HL-60 (cell line): ENCODE data around the gene GLYATL1B.
"Not testable (repeated sequence)": the region's sequence is repeated elsewhere in the genome, so short reads cannot be mapped to it uniquely, and the experiment has no call there.

Experiments
- DNase-seq, 2 experiments: peaks; one replicate each; pipeline ENCODE4 v3.0.0-alpha.2; 2010 to 2020; ENCODE audit warnings: low read depth in 1 of 2, low spot score in 1 of 2
- H3K27ac ChIP-seq: fragments of 250-450 bp; sonication (Bioruptor Pico); replicated peaks from 2 replicates; pipeline ENCODE4 v1.5.1; 2020; ENCODE audit warnings: mild to moderate bottlenecking, moderate library complexity
- H3K27me3 ChIP-seq: fragments of 250-450 bp; sonication (Bioruptor Pico); 2 replicates; pipeline ENCODE4 v1.5.1; 2021; ENCODE audit warnings: mild to moderate bottlenecking, moderate library complexity; ENCODE audit not compliant: insufficient read depth, poor library complexity, severe bottlenecking
- H3K4me3 ChIP-seq: replicated peaks from 2 replicates; pipeline ENCODE4 v1.5.1; 2011; ENCODE audit warnings: mild to moderate bottlenecking, control low read depth, low read length; ENCODE audit not compliant: insufficient read depth
- GABPA ChIP-seq: IDR thresholded peaks from 2 replicates; pipeline ENCODE4 v1.6.1; 2012; ENCODE audit warnings: low read depth
- POLR2AphosphoS5 ChIP-seq: IDR thresholded peaks from 2 replicates; pipeline ENCODE4 v1.6.1; 2012; ENCODE audit warnings: low read depth
- SPI1 ChIP-seq: IDR thresholded peaks from 2 replicates; pipeline ENCODE4 v1.6.1; 2012; ENCODE audit warnings: low read depth, mild to moderate bottlenecking, borderline replicate concordance
- TF ChIP-seq, protein P1 (sequence below): IDR thresholded peaks from one replicate; pipeline ENCODE4 v1.5.1; 2011; ENCODE audit warnings: low read length, control low read depth, inconsistent platforms; ENCODE audit not compliant: insufficient read depth
- TF ChIP-seq, protein P2 (sequence below): IDR thresholded peaks from 2 replicates; pipeline ENCODE4 v1.6.1; 2012; ENCODE audit warnings: low read depth; ENCODE audit not compliant: insufficient replicate concordance

GLYATL1B gene

DNA sequence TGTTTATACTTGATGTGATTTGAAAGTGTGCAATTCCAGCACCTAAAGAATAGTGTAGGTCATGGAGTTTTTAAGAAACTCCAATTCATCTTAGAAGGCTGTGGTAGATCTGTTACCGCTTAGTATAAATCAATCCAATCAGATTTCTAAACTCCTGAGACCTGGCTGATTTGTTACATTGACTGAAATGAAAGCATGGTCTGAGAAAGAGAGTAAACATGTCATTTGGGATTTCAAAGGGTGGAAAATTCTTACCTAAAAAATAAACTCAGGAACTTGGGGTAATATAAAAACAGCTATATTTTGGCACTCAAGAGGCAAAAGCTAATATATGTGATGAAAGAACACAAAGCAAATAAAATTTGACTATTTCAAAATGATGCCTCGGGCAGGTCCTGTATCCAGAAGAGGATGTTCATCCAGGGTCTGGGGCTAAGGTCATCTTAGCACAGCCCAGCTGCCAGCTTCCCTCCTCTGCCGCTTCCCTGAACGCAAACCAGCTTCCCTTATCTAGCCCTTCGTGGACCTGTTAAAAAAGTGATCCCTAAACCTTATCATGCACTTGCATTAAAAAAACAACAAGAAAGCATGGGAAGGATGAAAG, 10.0 kb downstream of the GLYATL1B start:
- H3K27me3 ChIP-seq, H3K27ac ChIP-seq, H3K4me3 ChIP-seq, DNase-seq: not testable (repeated sequence)

DNA sequence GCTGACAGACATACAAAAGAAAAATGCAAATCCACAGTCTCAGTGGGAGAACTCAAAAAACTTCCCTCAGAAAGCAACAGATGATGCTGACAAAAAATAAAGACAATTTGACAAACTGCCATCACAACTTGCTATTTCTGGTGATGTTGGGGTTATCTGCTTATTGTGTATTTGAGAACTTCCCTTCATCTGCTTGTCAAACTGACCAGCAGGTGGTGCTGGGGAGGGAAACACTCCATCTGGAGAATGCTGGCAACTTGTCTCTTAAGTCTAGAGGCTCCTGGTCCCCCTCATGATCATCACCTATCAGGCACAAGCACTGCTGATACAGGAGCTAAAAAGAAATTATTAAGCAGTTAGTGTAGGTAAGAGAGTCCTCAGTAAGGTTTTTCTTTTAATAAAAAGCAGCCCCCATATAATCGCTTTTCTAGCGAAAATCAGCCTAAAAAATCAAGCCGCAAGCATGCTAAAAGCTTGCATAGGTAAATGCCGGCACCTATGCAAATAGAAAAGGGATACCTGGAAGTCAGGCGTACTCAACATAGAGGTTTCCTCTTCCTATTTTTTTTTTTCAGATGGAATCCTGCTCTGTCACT, 11.1 kb downstream of the GLYATL1B start:
- H3K4me3 ChIP-seq, result no peak overlapping the region
- TF ChIP-seq POLR2AphosphoS5, result no peak
- TF ChIP-seq, protein P1, sequence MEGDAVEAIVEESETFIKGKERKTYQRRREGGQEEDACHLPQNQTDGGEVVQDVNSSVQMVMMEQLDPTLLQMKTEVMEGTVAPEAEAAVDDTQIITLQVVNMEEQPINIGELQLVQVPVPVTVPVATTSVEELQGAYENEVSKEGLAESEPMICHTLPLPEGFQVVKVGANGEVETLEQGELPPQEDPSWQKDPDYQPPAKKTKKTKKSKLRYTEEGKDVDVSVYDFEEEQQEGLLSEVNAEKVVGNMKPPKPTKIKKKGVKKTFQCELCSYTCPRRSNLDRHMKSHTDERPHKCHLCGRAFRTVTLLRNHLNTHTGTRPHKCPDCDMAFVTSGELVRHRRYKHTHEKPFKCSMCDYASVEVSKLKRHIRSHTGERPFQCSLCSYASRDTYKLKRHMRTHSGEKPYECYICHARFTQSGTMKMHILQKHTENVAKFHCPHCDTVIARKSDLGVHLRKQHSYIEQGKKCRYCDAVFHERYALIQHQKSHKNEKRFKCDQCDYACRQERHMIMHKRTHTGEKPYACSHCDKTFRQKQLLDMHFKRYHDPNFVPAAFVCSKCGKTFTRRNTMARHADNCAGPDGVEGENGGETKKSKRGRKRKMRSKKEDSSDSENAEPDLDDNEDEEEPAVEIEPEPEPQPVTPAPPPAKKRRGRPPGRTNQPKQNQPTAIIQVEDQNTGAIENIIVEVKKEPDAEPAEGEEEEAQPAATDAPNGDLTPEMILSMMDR, result peak; percentile 52
- DNase-seq, result peak in 1 of 2 experiments; percentile 53
- H3K27ac ChIP-seq, result no peak overlapping the region
- no peaks in the 10 kb centered on the region for H3K27me3 ChIP-seq

DNA sequence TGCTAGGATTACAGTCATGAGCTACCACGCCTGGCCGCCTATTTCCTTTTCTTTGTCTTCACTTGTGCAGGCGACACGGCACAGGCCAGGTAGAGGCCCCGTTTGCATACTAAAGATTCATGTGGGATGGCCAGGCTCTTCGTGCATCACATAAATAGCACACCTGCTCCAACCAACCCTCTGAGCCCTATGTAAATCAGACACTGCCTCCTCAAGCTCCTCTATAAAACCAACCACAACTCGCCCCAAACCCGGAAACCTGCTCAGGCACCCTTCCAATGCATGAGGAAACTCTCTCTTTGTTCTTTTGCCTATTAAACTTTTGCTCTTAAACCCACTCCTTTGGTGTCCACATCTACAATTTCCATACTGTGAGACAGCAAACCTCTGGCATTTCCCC, 11.8 kb downstream of the GLYATL1B start:
- H3K4me3 ChIP-seq, H3K27ac ChIP-seq, DNase-seq, H3K27me3 ChIP-seq: not testable (repeated sequence)

DNA sequence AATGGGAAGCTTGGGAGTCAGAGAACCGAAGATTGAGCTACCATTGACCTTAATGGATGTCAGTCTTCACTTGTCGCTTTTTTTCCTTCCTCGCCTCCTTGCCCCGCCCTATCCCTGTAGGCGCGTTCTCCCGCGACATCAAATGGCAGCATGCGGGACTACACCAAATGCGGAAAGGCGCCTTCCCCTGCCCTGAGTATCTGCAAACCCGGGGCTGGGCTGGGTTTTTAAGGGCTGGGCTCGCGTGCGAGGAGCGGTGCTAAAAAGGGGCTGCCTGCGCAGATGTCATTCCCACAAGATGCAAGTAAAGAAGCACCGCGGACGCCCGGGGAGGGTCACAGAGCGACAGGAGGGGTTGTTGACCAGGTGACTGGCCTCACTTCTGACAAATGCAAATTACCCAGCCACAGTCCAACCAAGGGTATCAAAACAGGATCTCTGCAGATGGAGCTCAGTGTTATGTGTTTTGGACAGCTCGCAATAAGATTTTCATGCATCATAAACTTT, 16.2 kb downstream of the GLYATL1B start:
- no peak for TF ChIP-seq GABPA
- TF ChIP-seq, protein P1, result no peak
- TF ChIP-seq, protein P2, sequence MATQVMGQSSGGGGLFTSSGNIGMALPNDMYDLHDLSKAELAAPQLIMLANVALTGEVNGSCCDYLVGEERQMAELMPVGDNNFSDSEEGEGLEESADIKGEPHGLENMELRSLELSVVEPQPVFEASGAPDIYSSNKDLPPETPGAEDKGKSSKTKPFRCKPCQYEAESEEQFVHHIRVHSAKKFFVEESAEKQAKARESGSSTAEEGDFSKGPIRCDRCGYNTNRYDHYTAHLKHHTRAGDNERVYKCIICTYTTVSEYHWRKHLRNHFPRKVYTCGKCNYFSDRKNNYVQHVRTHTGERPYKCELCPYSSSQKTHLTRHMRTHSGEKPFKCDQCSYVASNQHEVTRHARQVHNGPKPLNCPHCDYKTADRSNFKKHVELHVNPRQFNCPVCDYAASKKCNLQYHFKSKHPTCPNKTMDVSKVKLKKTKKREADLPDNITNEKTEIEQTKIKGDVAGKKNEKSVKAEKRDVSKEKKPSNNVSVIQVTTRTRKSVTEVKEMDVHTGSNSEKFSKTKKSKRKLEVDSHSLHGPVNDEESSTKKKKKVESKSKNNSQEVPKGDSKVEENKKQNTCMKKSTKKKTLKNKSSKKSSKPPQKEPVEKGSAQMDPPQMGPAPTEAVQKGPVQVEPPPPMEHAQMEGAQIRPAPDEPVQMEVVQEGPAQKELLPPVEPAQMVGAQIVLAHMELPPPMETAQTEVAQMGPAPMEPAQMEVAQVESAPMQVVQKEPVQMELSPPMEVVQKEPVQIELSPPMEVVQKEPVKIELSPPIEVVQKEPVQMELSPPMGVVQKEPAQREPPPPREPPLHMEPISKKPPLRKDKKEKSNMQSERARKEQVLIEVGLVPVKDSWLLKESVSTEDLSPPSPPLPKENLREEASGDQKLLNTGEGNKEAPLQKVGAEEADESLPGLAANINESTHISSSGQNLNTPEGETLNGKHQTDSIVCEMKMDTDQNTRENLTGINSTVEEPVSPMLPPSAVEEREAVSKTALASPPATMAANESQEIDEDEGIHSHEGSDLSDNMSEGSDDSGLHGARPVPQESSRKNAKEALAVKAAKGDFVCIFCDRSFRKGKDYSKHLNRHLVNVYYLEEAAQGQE, result no peak
- TF ChIP-seq POLR2AphosphoS5, result no peak
- TF ChIP-seq SPI1, result no peak
- Histone ChIP-seq H3K4me3 (peak overlapping the region; percentile 26; the same call in 1 of the 2 replicates), H3K27ac (no peak overlapping the region), H3K27me3 (peaks cover 18% of the 10 kb centered on the region)
- DNase-seq, result peak in 1 of 2 experiments; percentile 50

DNA sequence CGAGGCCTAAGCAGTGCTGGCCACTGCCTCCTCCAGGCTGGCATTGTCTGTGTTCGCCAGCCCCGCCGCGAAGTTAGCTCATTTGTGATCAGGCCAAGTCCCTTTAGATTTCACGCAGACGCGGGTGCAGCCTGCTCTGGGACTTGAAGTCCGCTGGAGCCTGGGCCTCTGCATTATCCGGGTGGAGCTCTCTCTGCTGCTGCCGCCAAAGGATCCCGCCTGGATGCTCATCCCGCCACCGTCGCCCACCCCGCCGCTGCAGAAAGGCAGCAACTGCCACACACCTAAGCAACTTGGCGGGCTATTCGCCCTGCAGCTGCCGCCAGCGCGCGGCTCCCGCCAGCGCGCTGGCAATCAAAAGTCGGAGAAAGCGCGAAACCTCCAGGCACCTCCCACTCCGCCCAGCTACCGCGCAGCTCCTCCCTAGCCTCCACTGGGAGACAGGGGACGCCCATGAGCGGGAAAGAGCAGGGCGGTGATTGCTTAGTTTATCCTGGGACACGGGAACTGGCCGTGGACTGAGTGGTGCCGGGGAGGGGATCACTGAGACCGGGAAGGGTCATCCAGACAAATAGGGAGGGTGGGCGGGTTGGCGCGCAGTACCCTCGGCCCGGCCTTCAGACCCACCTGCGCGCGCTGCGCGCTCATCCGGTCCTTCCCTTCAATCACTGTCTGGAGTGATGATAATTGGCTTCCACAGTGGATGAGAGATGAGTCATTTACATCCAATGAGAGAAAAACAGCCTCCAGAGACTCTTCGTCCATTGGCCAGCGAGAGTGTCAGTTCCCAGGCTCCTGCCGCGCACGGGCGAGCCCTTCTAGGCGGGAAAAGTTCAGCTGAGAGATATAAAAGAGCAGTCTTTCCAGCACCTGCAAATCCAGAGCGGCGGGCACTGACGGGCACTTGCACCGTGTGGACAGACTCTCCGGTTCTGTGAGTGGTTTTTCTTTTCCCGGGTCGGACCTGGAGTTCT, 20.5 kb downstream of the GLYATL1B start, which contains the start of gene FAM111B:
Gene FAM111B (plus strand): TSS at position 875 of the 974 bp plus-strand sequence. CDS start 2,389 bp downstream, outside the sequence.
- peak within 1 kb of the TSS; percentile 29 for H3K4me3 ChIP-seq
- peak in 1 of 2 experiments; percentile 30 for DNase-seq
- peaks cover 43% of the 10 kb centered on the region for H3K27me3 ChIP-seq
- TF ChIP-seq POLR2AphosphoS5 (no peak), SPI1 (no peak), GABPA (no peak)
- TF ChIP-seq, protein P2, result no peak
- TF ChIP-seq, protein P1, result no peak
- no peak within 1 kb of the TSS for H3K27ac ChIP-seq

DNA sequence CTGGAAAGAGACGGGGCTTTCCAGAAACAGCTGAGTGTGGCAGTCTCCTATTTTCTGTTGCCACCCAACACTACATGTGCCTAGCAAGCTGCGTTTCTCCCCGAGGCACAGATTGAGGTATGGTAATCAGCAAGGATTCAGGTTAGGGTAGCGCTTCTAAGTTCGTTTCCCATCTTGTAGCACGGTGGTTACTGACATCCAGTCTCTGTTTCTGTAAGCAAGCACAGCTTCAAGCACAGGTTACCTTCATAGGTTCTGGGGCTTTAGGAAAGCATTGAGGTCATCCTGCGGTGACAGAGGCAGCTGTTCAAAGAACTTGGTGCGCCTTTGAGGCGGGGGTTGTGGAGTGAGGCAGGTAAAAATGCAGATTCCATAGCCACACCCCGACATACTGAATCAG, 21.6 kb downstream of the GLYATL1B start:
- not testable (repeated sequence) for H3K27ac ChIP-seq, H3K4me3 ChIP-seq, DNase-seq
- peaks cover 45% of the 10 kb centered on the region for H3K27me3 ChIP-seq
